Esophagus squamous epithelium (tissue), 5 donors: ENCODE data around the gene PTPRN2. TPM values are rescaled to one million over a fixed set of nuclear protein-coding genes. Genes with fewer than 3 reads are reported as not detected.
A peak's percentile ranks its signal among the peaks of the same experiment; 100 is the strongest.

ENCODE experiments used
- DNase-seq: peaks from one replicate; lab custom pipeline; 2025; lab: John Stamatoyannopoulos, UW
- H3K27ac ChIP-seq, 4 donors: fragments of 200-600 bp; sonication (generic); one replicate each; pipeline ENCODE4 v1.5.1; 2016 to 2019; ENCODE audit warnings: mild to moderate bottlenecking in 1 of 4
- H3K27me3 ChIP-seq, 4 donors: fragments of 200-600 bp; sonication (generic); 1 replicate in 3 of 4; 2 replicates in 1 of 4; pipeline versions ENCODE4 v1.5.1 to v1.6.0; 2017 to 2021; ENCODE audit warnings: antibody characterized with exemption in 1 of 4
- H3K36me3 ChIP-seq, 3 donors: fragments of 200-600 bp; sonication (generic); one replicate each; pipeline ENCODE4 v1.5.1; 2016 to 2019
- H3K4me1 ChIP-seq, 3 donors: fragments of 200-600 bp; sonication (generic); one replicate each; pipeline ENCODE4 v1.5.1; 2017 to 2019
- H3K4me3 ChIP-seq, 4 donors: fragments of 200-600 bp; sonication (generic); 1 replicate in 3 of 4; 2 replicates in 1 of 4; pipeline ENCODE4 v1.5.1; 2016 to 2019; ENCODE audit warnings: mild to moderate bottlenecking in 2 of 4, moderate library complexity in 1 of 4
- H3K9me3 ChIP-seq, 3 donors: fragments of 200-600 bp; sonication (generic); one replicate each; pipeline ENCODE4 v1.5.1; 2016 to 2019
- POLR2A ChIP-seq, 4 donors: fragments of 450-650 bp; IDR thresholded peaks; one replicate each; pipeline ENCODE4 v1.6.1; 2017; ENCODE audit warnings: antibody characterized with exemption in 4 of 4, mild to moderate bottlenecking in 4 of 4, moderate library complexity in 3 of 4
- whole genome bisulfite sequencing, 2 donors: methylation state at CpG; one replicate each; pipeline ENCODE4 v1.1.5; 2018; 5-methylcytosine and 5-hydroxymethylcytosine counted together
- intact Hi-C: fragments of 100-400 bp; cut with DNase I; formaldehyde crosslinking; loops from one replicate; pipeline ENCODE4 v1.15.0; 2022
- total RNA-seq, 4 donors: library from RNA; depleted of rRNA; stranded (reverse); fragments of >200 nt; gene quantifications; one replicate each; pipeline ENCODE4 v1.1.0, GENCODE V29; 2016
- TF ChIP-seq, protein P1 (sequence below), 6 experiments: fragments of 450-650 bp in 4 of 6; fragments of 200-600 bp in 2 of 6; sonication (generic) in 2 of 6; IDR thresholded peaks; one replicate each; pipeline ENCODE4 v1.5.1; 2016 to 2019; ENCODE audit warnings: antibody characterized with exemption in 6 of 6, mild to moderate bottlenecking in 4 of 6, moderate library complexity in 4 of 6
- donor health status: DM: yes; HTN: yes; CAD: no.

The PTPRN2 gene
- total RNA-seq, 4 donors from 2014 or later = 0.38 to 2.7 (median 1.0) TPM

DNA sequence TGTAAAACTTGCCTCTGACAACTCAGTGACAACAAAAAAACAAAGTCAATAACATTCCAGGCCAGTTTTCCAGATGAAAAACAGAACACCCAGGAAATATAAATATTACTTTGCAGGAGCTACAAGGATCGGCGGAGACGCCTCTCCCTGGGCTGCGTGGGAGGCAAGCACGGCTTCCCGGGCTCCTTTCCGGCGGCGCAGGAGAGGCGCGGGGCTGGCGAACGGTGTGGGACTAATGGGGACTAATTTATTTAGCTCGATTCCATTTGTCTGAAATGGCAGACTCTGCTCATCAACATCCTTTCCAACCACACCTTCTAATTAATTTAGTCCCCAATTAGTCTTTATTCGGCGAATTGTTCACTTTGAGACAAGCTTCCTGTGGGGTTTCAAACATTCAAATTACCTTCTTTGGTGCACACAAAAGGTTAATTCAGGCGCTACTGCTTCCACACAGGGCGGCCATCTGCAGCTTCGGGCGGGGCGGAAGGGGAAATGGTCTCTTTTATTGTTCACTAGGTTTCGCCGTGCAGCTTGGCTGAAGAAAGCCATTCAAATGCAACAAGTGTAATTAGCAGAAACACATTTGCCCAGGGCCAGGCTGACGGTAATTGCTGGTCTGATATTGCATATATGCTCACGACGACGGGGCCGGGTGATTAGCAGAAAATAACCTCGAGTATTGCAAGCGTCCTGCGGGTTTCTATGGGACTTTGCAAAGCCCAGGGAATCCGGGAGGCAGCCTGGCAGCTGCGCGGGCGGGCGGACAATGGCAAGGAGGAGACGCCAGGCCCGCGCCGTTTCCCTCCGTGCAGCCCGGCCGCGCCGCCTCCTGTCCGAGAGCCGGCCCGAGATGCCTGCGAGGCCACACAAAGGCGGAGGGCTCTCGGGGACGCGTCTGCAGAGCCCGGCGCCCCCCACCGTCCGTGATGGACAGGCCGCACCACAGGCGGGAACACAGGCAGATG, 270.1 kb downstream of the PTPRN2 start:
- 60 to 65% methylated on average over 33 to 43 of the region's 59 CpGs for WGBS, 2 donors
- H3K27me3 ChIP-seq = peaks cover 0 to 13% (median 0%) of the 10 kb centered on the region in 4 donors
- no peak for DNase-seq
- H3K4me3 ChIP-seq = peak overlapping the region in 1 of 4 donors; percentile 18
- no peaks in the 10 kb centered on the region for H3K9me3 ChIP-seq
- TF ChIP-seq POLR2A (IDR thresholded peaks at IDR 0.05) = no peak
- TF ChIP-seq, protein P1, sequence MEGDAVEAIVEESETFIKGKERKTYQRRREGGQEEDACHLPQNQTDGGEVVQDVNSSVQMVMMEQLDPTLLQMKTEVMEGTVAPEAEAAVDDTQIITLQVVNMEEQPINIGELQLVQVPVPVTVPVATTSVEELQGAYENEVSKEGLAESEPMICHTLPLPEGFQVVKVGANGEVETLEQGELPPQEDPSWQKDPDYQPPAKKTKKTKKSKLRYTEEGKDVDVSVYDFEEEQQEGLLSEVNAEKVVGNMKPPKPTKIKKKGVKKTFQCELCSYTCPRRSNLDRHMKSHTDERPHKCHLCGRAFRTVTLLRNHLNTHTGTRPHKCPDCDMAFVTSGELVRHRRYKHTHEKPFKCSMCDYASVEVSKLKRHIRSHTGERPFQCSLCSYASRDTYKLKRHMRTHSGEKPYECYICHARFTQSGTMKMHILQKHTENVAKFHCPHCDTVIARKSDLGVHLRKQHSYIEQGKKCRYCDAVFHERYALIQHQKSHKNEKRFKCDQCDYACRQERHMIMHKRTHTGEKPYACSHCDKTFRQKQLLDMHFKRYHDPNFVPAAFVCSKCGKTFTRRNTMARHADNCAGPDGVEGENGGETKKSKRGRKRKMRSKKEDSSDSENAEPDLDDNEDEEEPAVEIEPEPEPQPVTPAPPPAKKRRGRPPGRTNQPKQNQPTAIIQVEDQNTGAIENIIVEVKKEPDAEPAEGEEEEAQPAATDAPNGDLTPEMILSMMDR (IDR thresholded peaks at IDR 0.05) = no peak
- intact Hi-C loops = no loop called here
- no peak overlapping the region for H3K27ac ChIP-seq
- no peaks in the 10 kb centered on the region for H3K4me1 ChIP-seq
- no peaks in the 10 kb centered on the region for H3K36me3 ChIP-seq

DNA sequence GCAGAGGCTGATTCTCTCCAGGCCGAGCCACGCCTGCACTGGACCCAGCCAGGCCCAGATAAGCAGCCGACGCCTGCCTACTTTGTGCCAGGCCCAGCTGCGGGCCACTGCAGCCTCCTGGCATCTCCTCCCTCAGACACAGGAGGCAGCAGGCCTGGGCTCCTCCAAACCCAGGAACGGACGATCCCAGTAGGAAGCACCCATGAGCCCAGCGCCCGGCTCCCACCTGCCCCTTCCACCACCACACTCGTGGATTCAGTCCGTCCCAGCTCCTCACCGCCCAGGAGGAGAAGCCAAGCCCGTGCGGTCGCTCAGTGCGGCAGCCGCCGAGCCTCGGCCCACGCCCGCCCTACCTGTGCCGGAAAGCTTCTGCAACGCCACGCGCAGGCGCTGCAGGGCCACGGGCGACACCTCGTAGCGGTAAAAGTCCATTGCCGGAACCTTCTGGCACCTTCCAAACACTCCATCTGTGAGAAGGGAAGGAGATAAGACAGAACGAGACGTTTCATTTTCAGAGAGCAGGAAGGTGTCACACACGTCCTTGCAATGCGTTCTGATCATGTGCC, 271.1 kb downstream of the PTPRN2 start:
- no peaks in the 10 kb centered on the region for H3K4me1 ChIP-seq
- TF ChIP-seq, protein P1 (IDR thresholded peaks at IDR 0.05) = no peak
- TF ChIP-seq POLR2A (IDR thresholded peaks at IDR 0.05) = no peak
- peaks cover 0 to 8% (median 0%) of the 10 kb centered on the region in 4 donors for H3K27me3 ChIP-seq
- H3K36me3 ChIP-seq = no peaks in the 10 kb centered on the region
- WGBS, 2 donors = 80% methylated on average over 12 to 13 of the region's 35 CpGs
- H3K4me3 ChIP-seq = no peak overlapping the region
- H3K9me3 ChIP-seq = no peaks in the 10 kb centered on the region
- intact Hi-C loops = no loop called here
- no peak overlapping the region for H3K27ac ChIP-seq
- no peak for DNase-seq

GRCh38 chr7:158315881-158316280, 271.7 kb downstream of the PTPRN2 start:
- Histone ChIP-seq H3K4me3 (no peak overlapping the region), H3K4me1 (no peaks in the 10 kb centered on the region), H3K27me3 (peaks cover 0 to 8% (median 0%) of the 10 kb centered on the region in 4 donors), H3K27ac (no peak overlapping the region), H3K36me3 (no peaks in the 10 kb centered on the region), H3K9me3 (no peaks in the 10 kb centered on the region)
- DNase-seq = no peak
- intact Hi-C loops = no loop called here
- TF ChIP-seq, protein P1 (IDR thresholded peaks at IDR 0.05) = no peak
- no peak for TF ChIP-seq POLR2A (IDR thresholded peaks at IDR 0.05)
- WGBS, 2 donors = 84 to 100% methylated on average over 3 to 5 of the region's 11 CpGs

- no peak for TF ChIP-seq POLR2A (IDR thresholded peaks at IDR 0.05)
- TF ChIP-seq, protein P1 (IDR thresholded peaks at IDR 0.05) = no peak
- H3K9me3 ChIP-seq = no peaks in the 10 kb centered on the region
- WGBS, 2 donors = 88 to 91% methylated on average over 8 to 11 of the region's 11 CpGs
- no peak overlapping the region for H3K27ac ChIP-seq
- no peak for DNase-seq
- H3K4me3 ChIP-seq = no peak overlapping the region
- peaks cover 0 to 8% (median 0%) of the 10 kb centered on the region in 4 donors for H3K27me3 ChIP-seq
- intact Hi-C loops = no loop called here
- no peaks in the 10 kb centered on the region for H3K4me1 ChIP-seq
- no peaks in the 10 kb centered on the region for H3K36me3 ChIP-seq
Measured at GRCh38 chr7:158315326-158315725, 272.3 kb downstream of the PTPRN2 start.

DNA sequence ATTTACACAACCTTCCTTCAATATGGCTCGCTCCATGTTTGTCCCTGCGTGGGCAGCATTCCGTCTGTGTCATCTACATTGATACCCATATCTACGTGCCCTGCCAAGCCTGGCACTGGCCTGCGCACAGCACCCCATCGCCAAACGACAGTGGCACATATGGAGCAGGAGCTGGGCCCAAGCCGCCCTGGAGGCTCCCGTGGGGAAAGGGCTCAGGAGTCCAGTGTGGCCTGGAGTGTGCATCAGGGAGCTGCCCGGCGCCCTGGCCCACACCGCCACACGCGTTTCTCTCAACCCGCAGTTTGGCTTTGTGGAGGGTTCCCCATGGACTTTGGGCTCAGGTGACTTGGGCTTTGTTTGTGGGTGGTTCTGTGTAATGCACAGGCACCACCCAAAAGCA, 273.2 kb downstream of the PTPRN2 start:
- 88 to 96% methylated on average over 14 to 15 of the region's 15 CpGs for WGBS, 2 donors

More for the DNA sequence above, 273.2 kb downstream of the PTPRN2 start:
- no peaks in the 10 kb centered on the region for H3K36me3 ChIP-seq
- H3K27ac ChIP-seq = no peak overlapping the region
- H3K4me1 ChIP-seq = no peaks in the 10 kb centered on the region
- peaks cover 0 to 8% (median 0%) of the 10 kb centered on the region in 4 donors for H3K27me3 ChIP-seq
- intact Hi-C loops = no loop called here
- DNase-seq = no peak
- no peaks in the 10 kb centered on the region for H3K9me3 ChIP-seq
- TF ChIP-seq, protein P1 (IDR thresholded peaks at IDR 0.05) = no peak
- TF ChIP-seq POLR2A (IDR thresholded peaks at IDR 0.05) = no peak
- no peak overlapping the region for H3K4me3 ChIP-seq
